HepG2 (cell line): Measurements from ENCODE around the gene NINJ2. TPM values are rescaled to one million over a fixed set of nuclear protein-coding genes. Genes with fewer than 3 reads are reported as not detected.
A peak's percentile ranks its signal among the peaks of the same experiment; 100 is the strongest.

Source experiments
- ELF1 ChIP-seq: sonication (generic); formaldehyde crosslinking; IDR thresholded peaks from 2 replicates; pipeline ENCODE4 v1.4.0; 2020; ENCODE audit warnings: missing genetic modification reagents
- GATA4 ChIP-seq: sonication (generic); IDR thresholded peaks from 2 replicates; pipeline ENCODE4 v1.6.1; 2016; ENCODE audit warnings: antibody characterized with exemption, low read depth, borderline replicate concordance
- HNF4G ChIP-seq, 2 experiments: sonication (generic) in 1 of 2; formaldehyde crosslinking in 1 of 2; IDR thresholded peaks; 2 replicates each; pipeline versions ENCODE4 v1.4.0 to v1.6.1; 2011 to 2020; ENCODE audit warnings: borderline replicate concordance in 2 of 2, low read depth in 2 of 2, mild to moderate bottlenecking in 2 of 2, low read length in 1 of 2, missing genetic modification reagents in 1 of 2, moderate library complexity in 1 of 2
- HNRNPH1 ChIP-seq: fragments of 200-400 bp; formaldehyde crosslinking; optimal IDR thresholded peaks from 2 replicates; pipeline ENCODE3; 2017; ENCODE audit warnings: mild to moderate bottlenecking, low read depth, low read length
- HNRNPLL ChIP-seq: fragments of 200-400 bp; formaldehyde crosslinking; IDR thresholded peaks from 2 replicates; pipeline ENCODE4 v1.6.1; 2017; ENCODE audit warnings: mild to moderate bottlenecking, low read depth, low read length; ENCODE audit not compliant: poor library complexity, severe bottlenecking
- KMT2B ChIP-seq: IDR thresholded peaks from 2 replicates; pipeline ENCODE4 v1.6.1; 2016; ENCODE audit warnings: missing genetic modification reagents, missing compliant biosample characterization
- RORA ChIP-seq: sonication (generic); formaldehyde crosslinking; IDR thresholded peaks from 2 replicates; pipeline ENCODE4 v1.5.0; 2020; ENCODE audit warnings: mild to moderate bottlenecking, missing genetic modification reagents, moderate library complexity
- SIN3B ChIP-seq: fragments of 150-350 bp; IDR thresholded peaks from 2 replicates; pipeline ENCODE4 v1.6.1; 2014; ENCODE audit warnings: low read length
- XBP1 ChIP-seq: sonication (generic); formaldehyde crosslinking; IDR thresholded peaks from 2 replicates; pipeline ENCODE4 v1.5.0; 2020; ENCODE audit warnings: missing genetic modification reagents
- ZFP36 ChIP-seq: fragments of 150-350 bp; IDR thresholded peaks from 2 replicates; pipeline ENCODE4 v1.6.1; 2018; ENCODE audit warnings: borderline replicate concordance, low read length, low read depth; ENCODE audit not compliant: partially characterized antibody
- ZMYM3 ChIP-seq: sonication (generic); formaldehyde crosslinking; IDR thresholded peaks from 2 replicates; pipeline ENCODE4 v1.5.1; 2020; ENCODE audit warnings: mild to moderate bottlenecking, missing genetic modification reagents
- ZNF205 ChIP-seq: IDR thresholded peaks from 2 replicates; pipeline ENCODE4 v1.6.1; 2018; ENCODE audit warnings: missing biosample characterization, missing genetic modification reagents
- ZNF333 ChIP-seq: sonication (generic); formaldehyde crosslinking; IDR thresholded peaks from 2 replicates; pipeline ENCODE4 v1.4.0; 2020; ENCODE audit warnings: mild to moderate bottlenecking, missing genetic modification reagents, borderline replicate concordance
- ZNF598 ChIP-seq: sonication (generic); formaldehyde crosslinking; IDR thresholded peaks from 2 replicates; pipeline ENCODE4 v1.5.1; 2020; ENCODE audit warnings: mild to moderate bottlenecking, missing genetic modification reagents, borderline replicate concordance
- ZNF629 ChIP-seq: sonication (generic); formaldehyde crosslinking; conservative IDR thresholded peaks from 2 replicates; pipeline ENCODE4 v1.5.0; 2020; ENCODE audit warnings: missing genetic modification reagents
- ZNF766 ChIP-seq: sonication (generic); formaldehyde crosslinking; IDR thresholded peaks from 2 replicates; pipeline ENCODE4 v1.5.0; 2020; ENCODE audit warnings: missing genetic modification reagents, borderline replicate concordance
- polyA plus RNA-seq, 8 experiments: library from polyadenylated mRNA; depleted of rRNA in 3 of 8; stranded (reverse) in 7 of 8; unstranded in 1 of 8; fragments of >200 nt; fragmentation: Illumina TruSeq in 4 of 8; extraction: Trizol in 4 of 8; gene quantifications; 2 replicates each; pipeline versions ENCODE4 v1.2.1 to v1.2.3, GENCODE V29; 2011 to 2016; ENCODE audit warnings: low read depth in 4 of 8, missing spikeins in 1 of 8, mixed read lengths in 1 of 8; ENCODE audit not compliant: insufficient read depth in 1 of 8
- total RNA-seq, 5 experiments: library from RNA; depleted of rRNA; stranded (reverse); fragments of >200 nt; fragmentation: Illumina TruSeq; extraction: Trizol; gene quantifications; 2 replicates each; pipeline ENCODE4 v1.2.3, GENCODE V29; 2016; ENCODE audit warnings: low read depth in 1 of 5
- TF ChIP-seq, protein P1 (sequence below): IDR thresholded peaks from 2 replicates; pipeline ENCODE4 v1.6.1; 2016; ENCODE audit warnings: low read depth, control low read depth
- TF ChIP-seq, protein P2 (sequence below): sonication (generic); formaldehyde crosslinking; IDR thresholded peaks from 2 replicates; pipeline ENCODE4 v1.4.0; 2020; ENCODE audit warnings: missing genetic modification reagents
- TF ChIP-seq, protein P3 (sequence below): sonication (generic); formaldehyde crosslinking; IDR thresholded peaks from 2 replicates; pipeline ENCODE4 v1.4.0; 2020; ENCODE audit warnings: missing genetic modification reagents
- TF ChIP-seq, protein P4 (sequence below): sonication (generic); formaldehyde crosslinking; IDR thresholded peaks from 2 replicates; pipeline ENCODE4 v1.4.0; 2020; ENCODE audit warnings: mild to moderate bottlenecking, missing genetic modification reagents

Gene NINJ2
- total and polyA plus RNA-seq, 2 of the 13 experiments (the other 11 are each of a cell fraction or from before 2014, with no cell fraction given) = 0.62 to 3.8 TPM

DNA sequence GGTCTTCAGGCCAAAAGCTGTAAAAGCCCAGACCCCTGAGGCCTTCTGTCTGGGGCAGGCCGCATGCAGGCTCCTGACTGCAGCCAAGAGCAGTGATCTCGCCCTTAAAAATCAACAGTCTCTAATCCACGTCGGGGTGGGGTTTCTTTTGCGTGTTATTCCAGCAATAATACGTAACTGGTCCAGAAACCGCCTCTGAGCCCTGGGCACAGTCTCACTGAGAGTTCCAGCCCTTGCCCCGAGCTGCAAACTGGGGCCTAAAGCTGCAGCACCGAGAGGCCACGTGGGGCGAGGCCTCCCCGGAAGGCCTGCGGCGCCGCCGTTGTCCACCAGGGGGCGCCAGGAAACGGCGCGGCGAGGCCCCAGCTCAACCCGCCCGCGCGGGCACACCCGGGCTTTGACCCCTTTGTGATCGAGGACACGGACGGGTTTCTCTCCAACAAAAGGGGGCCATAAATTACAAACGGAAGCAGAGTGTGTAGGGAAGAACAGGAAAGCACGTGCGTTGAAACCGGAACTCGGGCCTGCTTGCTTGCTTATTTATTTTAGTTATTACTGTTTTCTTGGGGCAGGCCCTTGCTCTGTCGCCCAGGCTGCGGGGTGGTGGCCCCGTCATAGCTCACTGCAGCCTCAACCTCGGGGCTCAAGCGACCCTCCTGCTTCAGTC lies 87.2 kb downstream of the NINJ2 start (continued):
- TF ChIP-seq, protein P1, sequence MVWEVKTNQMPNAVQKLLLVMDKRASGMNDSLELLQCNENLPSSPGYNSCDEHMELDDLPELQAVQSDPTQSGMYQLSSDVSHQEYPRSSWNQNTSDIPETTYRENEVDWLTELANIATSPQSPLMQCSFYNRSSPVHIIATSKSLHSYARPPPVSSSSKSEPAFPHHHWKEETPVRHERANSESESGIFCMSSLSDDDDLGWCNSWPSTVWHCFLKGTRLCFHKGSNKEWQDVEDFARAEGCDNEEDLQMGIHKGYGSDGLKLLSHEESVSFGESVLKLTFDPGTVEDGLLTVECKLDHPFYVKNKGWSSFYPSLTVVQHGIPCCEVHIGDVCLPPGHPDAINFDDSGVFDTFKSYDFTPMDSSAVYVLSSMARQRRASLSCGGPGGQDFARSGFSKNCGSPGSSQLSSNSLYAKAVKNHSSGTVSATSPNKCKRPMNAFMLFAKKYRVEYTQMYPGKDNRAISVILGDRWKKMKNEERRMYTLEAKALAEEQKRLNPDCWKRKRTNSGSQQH = peak; percentile 77; the same call in 1 of the 2 replicates
- TF ChIP-seq, protein P2, sequence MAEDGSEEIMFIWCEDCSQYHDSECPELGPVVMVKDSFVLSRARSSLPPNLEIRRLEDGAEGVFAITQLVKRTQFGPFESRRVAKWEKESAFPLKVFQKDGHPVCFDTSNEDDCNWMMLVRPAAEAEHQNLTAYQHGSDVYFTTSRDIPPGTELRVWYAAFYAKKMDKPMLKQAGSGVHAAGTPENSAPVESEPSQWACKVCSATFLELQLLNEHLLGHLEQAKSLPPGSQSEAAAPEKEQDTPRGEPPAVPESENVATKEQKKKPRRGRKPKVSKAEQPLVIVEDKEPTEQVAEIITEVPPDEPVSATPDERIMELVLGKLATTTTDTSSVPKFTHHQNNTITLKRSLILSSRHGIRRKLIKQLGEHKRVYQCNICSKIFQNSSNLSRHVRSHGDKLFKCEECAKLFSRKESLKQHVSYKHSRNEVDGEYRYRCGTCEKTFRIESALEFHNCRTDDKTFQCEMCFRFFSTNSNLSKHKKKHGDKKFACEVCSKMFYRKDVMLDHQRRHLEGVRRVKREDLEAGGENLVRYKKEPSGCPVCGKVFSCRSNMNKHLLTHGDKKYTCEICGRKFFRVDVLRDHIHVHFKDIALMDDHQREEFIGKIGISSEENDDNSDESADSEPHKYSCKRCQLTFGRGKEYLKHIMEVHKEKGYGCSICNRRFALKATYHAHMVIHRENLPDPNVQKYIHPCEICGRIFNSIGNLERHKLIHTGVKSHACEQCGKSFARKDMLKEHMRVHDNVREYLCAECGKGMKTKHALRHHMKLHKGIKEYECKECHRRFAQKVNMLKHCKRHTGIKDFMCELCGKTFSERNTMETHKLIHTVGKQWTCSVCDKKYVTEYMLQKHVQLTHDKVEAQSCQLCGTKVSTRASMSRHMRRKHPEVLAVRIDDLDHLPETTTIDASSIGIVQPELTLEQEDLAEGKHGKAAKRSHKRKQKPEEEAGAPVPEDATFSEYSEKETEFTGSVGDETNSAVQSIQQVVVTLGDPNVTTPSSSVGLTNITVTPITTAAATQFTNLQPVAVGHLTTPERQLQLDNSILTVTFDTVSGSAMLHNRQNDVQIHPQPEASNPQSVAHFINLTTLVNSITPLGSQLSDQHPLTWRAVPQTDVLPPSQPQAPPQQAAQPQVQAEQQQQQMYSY = peak; percentile 52
- TF ChIP-seq ZNF205 (CRISPR knock-in tag) (peak; percentile 86), ZMYM3 (CRISPR knock-in tag) (peak; percentile 47; the same call in 1 of the 2 replicates), ZNF598 (CRISPR knock-in tag) (peak; percentile 87; the same call in 1 of the 2 replicates), KMT2B (CRISPR knock-in tag) (no peak), ZNF766 (CRISPR knock-in tag) (no peak; the same call in 1 of the 2 replicates), HNF4G (IDR thresholded peaks at IDR 0.05; ENCODE audit: borderline replicate concordance, low read depth, low read length) (no peak), HNF4G (CRISPR knock-in tag; IDR thresholded peaks at IDR 0.05; ENCODE audit: borderline replicate concordance, low read depth) (peak; percentile 84), ZFP36 (no peak), ZNF333 (0 out of 2 replicates have a peak, but pooled peaks have one; percentile 91), RORA (CRISPR knock-in tag) (0 out of 2 replicates have a peak, but pooled peaks have one; percentile 71), SIN3B (0 out of 2 replicates have a peak, but pooled peaks have one; percentile 32), HNRNPLL (peak; percentile 56), GATA4 (peak; percentile 65; the same call in 1 of the 2 replicates), ELF1 (CRISPR knock-in tag) (peak; percentile 70), XBP1 (CRISPR knock-in tag) (no peak), HNRNPH1 (no peak), ZNF629 (0 out of 2 replicates have a peak, but pooled peaks have one; percentile 30)
- TF ChIP-seq, protein P3, sequence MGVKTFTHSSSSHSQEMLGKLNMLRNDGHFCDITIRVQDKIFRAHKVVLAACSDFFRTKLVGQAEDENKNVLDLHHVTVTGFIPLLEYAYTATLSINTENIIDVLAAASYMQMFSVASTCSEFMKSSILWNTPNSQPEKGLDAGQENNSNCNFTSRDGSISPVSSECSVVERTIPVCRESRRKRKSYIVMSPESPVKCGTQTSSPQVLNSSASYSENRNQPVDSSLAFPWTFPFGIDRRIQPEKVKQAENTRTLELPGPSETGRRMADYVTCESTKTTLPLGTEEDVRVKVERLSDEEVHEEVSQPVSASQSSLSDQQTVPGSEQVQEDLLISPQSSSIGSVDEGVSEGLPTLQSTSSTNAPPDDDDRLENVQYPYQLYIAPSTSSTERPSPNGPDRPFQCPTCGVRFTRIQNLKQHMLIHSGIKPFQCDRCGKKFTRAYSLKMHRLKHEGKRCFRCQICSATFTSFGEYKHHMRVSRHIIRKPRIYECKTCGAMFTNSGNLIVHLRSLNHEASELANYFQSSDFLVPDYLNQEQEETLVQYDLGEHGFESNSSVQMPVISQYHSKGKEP (CRISPR knock-in tag) = peak; percentile 54; the same call in 1 of the 2 replicates
- TF ChIP-seq, protein P4, sequence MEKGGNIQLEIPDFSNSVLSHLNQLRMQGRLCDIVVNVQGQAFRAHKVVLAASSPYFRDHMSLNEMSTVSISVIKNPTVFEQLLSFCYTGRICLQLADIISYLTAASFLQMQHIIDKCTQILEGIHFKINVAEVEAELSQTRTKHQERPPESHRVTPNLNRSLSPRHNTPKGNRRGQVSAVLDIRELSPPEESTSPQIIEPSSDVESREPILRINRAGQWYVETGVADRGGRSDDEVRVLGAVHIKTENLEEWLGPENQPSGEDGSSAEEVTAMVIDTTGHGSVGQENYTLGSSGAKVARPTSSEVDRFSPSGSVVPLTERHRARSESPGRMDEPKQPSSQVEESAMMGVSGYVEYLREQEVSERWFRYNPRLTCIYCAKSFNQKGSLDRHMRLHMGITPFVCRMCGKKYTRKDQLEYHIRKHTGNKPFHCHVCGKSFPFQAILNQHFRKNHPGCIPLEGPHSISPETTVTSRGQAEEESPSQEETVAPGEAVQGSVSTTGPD (CRISPR knock-in tag) = no peak
